SKM-1 treated with dmso at 0.1 percent for 144 hours (cell line): ENCODE data around the gene SIX5.
A peak's percentile ranks its signal among the peaks of the same experiment; 100 is the strongest.
"Not testable (repeated sequence)": the region's sequence is repeated elsewhere in the genome, so short reads cannot be mapped to it uniquely, and the experiment has no call there.

Experiments
- DNase-seq: peaks from one replicate; lab custom pipeline; 2025; ENCODE audit not compliant: unreplicated experiment; lab: John Stamatoyannopoulos, UW

The SIX5 gene

DNA sequence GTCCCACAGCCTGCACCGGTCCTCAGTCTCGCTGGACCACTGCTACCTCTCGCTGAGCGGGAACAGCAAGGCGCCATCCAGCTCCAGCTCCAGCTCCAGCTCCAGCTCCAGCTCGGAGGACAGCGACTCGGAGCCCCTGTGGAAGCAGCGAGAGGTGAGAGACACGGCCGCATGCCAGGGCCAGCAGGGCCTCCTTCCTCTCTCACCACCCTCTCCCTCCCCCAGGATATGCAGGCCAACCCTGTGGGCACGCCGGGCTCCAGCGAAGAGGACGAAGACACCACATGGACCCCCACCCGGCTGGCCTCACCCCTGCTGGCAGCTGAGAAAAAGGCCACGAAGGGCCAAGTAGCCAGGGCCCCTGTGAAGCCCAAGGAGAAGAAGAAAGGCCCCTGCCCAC lies 7.3 kb downstream of the SIX5 start:
- no peak for DNase-seq

DNA sequence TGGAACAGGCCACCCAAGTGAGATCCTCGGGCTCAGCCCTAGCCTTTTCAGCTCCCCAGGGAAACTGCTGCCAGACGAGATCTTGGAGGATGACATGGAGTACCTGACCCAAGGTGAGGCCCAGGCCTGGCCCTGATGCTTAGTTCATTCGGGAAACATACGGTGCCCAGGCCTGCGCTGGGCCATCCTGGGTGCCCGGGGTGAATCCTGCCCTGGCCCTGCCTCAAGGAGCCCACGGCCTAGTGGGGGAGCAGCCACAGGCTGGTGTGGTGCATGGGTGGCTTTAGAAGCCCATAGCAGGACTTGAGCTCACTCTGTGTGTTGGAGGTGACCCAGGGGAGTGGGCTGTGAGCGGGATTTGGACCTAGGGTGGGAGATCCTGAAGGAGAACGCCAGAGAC lies 10.1 kb downstream of the SIX5 start:
- no peak for DNase-seq

DNA sequence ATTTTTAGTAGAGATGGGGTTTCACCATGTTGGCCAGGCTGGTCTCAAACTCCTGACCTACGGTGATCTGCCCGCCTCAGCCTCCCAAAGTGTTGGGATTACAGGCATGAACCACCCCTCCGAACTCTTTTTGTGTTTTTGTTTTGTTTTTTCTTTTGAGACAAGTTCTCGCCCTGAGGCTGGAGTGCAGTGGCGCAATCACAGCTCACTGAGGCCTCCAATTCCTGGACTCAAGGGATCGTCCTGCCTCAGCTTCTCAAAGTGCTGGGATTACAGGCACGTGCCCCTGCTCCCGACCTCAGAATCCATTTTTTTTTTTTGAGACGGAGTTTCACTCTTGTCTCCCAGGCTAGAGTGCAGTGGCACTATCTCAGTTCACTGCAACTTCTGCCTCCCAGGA lies 11.4 kb downstream of the SIX5 start:
- no peak for DNase-seq

DNA sequence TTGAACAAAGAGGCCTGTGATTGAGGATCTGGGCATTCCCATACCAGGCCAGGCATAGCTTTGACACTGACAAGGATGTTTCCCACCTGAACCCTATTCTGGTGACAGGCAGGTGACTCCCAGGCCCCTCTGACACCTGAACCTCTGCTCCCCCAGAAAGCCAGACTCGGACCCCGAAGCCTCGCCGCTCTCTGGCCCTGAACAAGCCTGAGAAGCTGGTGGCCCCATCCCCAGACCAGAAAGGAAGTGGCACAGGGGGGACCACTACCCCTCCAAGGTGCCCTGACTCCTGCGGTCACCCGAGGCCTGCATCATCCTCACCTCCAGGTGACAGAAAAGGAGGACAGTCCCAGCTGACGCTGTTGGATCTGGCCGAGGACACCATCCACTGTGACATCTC lies 14.7 kb downstream of the SIX5 start:
- DNase-seq = no peak

DNA sequence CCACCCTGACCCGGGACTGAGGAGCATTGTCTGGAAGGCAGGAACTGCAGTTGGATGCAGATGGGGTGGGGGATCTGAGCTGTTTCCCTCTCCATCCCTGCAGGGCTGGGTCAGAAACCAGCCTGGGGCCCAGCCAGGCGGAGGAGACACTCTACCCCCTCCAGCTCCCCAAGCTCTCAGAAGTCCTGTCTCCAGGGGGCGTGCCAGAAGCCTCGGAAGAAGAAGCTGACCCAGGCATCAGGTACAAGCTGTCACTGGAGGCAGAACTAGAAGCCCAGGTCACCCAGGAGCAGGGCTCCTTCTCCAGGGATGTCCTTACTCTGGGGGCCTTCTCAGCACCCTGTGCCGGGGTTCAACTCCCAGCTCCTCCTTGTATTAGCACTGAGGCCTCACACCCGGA lies 15.5 kb downstream of the SIX5 start:
- DNase-seq = no peak

DNA sequence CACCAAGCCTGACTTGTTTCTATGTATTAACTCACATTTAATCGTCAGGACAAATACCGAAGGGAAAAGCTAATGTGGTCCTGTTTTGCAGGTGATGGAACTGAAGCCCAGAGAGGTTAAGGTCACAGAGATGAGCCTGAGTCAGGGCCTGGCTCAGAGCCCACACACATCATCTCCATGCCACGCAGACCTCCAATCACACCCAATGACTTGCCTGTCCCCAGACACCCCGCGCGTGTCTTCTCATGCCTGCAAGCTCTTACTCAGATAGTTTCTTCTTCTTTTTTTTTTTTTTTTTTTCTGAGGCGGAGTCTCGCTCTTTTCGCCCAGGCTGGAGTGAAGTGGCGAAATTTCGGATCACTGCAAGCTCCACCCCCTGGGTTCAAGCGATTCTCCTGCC lies 16.4 kb downstream of the SIX5 start:
- DNase-seq = no peak

DNA sequence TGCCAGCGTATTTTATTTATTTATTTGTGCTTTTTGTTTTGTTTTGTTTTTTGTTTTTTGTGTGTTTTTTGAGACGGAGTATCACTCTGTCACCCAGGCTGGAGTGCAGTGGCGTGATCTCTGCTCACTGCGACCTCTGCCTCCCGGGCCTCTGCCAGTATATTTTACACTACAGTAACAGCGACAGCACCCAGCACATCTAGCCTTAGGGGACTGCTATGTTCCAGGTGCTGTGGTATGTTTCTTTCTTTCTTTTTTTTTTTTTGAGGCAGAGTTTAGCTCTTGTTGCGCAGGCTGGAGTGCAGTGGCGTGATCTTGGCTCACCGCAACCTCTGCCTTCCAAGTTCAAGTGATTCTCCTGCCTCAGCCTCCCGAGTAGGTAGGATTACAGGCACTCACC lies 17.6 kb downstream of the SIX5 start:
- DNase-seq = not testable (repeated sequence)

DNA sequence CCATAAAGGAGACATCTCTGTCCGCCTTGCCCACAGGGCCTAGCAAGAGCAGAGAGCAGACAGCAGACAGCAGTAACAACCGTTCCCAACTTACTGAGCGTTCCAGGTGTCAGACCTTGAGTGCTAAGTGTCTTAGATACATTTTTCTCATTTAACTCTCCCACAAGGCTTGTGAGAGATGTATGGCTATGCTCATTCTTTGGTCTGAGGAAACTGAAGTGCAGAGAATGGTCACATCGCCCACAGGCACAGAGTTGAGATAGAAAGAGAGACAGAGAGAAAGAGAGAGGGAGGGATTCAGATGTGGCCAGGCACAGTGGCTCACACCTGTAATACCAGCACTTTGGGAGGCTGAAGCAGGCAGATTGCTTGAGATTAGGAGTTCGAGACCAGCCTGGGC lies 21.5 kb downstream of the SIX5 start:
- DNase-seq = no peak

DNA sequence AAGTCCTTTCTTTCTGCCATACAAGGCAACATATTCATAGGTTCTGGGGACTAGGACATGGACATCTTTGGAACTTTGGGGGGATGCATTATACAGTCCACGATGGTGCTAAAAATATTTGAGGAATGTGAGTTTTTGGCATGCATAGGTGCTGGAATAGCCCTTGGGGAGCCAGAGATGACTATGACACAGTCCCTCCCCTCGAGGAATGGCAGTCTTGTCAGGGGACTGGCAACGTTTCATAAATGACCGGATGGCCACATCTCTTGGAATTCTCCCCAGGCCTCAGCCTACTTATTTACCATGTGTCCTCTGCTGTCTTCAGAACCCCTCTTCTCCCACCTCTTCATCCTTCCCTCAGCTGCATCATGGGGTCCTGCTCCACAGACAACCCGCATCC lies 22.2 kb downstream of the SIX5 start:
- DNase-seq = no peak

DNA sequence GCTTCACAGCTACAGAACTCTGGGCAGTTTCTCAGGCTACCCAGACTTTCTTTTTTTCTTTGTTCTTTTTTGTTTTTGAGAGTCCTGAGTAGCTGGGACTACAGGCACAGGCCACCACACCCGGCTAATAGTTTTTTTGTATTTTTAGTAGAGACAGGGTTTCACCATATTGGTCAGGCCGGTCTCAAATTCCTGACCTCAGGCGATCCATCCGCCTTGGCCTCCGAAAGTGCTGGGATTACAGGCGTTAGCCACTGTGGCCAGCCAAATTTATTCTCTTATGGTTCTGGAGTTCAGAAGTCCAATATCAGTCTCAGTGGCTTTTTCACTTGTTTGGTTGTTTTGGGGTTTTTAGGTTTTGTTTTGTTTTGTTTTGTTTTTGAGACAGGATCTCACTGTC lies 23.4 kb downstream of the SIX5 start:
- DNase-seq = no peak

DNA sequence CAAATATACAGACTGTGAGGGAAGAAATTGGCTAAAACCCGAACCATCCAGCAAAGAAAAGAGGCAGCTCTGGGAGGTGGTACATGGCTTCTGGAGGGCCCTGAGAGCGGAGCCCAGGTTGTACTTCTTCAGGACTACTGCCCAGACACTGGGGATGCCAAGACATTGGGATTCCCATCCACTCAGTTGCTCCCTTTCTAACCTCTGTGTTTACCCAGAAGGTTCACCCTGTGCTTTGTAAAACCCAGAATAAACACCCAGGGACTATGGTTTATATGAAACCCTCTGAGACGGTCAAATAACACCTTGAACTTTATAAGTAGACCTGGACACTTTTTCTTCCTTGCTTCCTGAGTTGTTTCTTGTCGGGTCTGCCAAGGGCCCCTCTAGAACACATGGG lies 26.1 kb downstream of the SIX5 start:
- no peak for DNase-seq

DNA sequence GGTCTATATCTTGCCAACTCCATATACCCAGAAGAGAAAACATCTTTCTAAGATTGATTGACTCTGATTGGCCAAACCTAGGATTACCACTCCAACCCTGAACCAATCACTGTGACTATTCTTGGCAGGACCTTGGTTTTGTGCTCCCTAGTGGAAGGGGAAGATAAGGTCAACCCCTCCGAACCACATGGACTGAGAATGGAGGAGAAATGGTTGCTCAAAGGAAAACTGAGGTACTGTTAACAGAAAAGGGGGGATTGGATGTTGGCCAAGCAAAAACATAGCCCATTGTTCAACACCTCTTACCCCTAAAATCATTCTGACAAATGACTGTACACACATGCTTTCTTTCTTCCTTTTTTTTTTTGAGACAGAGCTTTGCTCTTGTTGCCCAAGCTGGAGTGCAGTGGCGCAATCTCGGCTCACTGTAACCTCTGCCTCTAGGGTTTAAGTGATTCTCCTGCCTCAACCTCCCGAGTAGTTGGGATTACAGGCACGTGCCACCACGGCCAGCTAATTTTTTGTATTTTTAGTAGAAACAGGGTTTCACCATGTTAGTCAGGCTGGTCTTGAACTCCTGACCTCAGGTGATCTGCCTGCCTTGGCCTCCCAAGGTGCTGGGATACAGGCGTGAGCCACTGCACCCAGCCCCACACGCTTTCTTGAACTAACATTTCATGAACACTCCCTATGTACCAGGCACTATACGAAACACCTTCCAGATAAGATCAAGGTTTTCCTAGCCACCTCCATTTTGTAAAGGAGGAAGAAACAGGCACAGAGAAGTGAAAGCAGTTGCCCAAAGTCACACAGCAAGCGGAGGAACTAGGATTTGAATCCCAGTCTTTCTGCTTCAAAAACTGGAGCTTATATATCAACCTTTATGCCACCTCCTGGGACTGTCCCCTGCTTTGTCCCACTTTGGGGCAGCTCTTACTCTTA lies 29.3 kb downstream of the SIX5 start:
- DNase-seq = peak; percentile 15

DNA sequence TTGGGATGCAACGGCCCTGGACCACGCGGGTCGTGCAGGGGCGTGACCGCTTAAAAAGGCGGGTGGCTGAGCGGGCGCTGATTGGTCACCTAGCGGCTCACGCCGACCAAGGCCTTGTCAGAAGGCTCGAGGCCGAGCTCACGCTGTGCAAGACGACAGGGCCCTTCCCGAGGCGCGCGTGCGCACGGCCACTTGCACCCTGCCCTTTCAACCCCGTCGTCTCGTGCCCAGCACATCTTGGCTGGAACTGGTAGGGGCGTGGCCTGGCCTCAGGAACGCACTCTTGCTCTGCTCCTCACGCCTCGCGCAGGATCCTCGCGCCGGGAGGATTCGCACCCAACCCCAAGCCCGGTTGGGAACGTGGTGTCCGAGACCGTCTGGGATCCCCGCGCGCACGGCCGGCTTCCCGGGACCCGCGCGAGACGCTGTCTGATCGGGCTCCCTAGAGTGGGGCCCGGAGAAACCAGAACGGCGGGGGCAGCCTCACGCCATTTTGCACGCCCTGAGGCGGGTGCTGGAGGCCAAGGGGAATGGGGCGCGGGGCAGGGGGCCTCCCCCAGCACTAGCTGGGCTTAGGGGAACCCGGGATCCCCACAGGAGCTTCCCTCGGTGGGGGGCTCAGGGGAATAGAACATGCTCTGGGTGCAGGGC lies 35.8 kb downstream of the SIX5 start, which contains the start of gene MEIOSIN:
Gene MEIOSIN (plus strand): TSS at position 280 of the 651 bp plus-strand sequence. CDS start 1,938 bp downstream, outside the sequence.
- no peak for DNase-seq

DNA sequence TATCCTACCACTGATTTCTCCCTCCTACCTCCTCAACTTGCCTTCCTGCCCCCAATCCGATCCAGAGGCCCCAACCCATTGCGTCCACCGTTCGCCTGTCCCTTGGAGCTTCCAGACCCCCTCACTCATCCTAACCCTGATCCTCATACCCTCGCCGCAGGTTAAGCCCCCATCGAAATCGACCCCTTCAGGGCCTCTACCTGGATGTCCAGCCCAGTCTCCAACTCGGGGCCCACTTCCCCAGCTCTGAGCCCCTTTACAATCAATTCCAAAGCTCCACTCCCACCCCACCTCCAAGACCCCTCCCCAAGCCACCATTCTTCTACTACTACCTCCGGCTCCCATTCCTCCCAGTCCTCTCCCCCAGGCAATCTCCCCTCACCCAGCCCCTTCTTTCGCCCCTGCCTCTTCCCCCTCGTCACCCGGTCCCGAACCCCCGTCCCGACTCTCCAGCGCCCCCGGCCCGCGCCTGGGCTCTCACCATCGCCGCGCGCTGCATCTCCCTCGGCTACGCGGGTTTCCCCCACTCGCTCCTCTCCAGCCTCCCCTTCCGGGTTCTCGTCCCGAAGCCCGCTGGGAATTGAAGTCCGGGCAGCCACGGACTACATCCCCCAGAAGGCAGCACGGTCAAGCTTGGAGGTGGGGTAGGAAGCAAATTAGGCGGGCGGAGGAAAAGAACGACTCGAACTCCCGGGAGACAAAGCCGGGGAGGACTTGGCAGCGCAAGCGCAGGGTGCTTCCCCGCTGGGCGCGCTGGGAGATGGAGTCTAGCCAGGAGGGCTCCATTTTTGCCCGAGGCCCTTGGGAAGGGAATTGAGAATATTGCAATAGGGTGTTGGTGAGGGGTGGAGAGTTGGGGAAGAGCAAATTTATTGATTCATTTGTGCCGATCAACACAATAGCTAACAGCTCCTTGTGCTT lies 38.4 kb downstream of the SIX5 start, which contains the start of gene FBXO46:
Gene FBXO46 (minus strand): TSS at position 529 of the 921 bp plus-strand sequence. CDS start 17,401 bp downstream, outside the sequence.
- DNase-seq = peak; percentile 86

DNA sequence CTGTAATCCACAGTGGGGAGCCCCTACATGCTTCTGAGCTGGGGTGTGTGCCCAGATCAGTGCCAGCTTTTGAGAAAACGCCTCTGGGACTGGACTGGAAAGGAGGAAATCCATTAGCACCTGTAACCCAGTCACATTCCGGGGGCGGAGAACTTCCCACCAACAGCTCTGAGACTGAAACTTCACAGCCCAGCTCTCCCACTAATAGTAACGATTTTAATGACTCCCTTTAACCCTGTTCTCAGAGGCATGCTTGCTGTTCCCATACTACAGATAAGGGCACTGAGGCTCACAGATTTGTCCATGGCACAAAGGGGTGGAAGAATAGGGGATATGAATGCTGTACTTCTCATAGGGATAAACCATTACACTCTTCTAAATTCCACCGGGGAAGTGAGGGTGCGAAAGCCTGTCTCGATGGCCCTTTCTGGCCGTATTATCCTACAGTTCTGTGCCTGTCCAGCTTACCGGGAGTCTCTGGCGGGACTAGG lies 39.2 kb downstream of the SIX5 start:
- no peak for DNase-seq

DNA sequence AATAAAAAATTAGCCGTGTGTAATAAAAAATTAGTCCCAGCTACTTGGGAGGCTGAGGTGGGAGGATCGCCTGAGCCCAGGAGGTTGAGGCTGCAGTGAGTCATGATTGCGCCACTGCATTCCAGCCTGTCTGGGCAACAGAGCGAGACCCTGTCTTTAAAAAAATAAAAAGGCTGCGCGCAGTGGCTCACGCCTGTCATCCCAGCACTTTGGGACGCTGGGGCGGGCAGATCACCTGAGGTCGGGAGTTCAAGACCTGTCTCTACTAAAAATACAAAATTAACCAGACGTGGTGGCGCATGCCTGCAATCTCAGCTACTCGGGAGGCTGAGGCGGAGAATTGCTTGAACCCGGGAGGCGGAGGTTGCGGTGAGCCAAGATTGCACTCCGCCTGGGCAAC lies 40.4 kb downstream of the SIX5 start:
- not testable (repeated sequence) for DNase-seq

DNA sequence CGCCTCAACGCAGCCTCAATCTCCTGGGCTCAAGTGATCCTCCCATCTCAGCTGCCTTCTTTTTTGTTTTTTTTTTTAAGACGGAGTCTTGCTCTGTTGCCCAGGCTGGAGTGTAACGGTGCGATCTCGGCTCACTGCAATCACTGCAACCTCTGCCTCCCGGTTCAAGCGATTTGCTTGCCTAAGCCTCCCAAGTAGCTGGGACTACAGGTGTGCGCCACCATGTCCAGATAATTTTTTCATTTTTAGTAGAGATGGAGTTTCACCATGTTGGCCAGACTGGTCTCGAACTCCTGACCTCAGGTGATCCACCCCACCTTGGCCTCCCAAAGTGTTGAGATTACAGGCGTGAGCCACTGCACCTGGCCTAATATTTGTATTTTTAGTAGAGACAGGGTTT lies 49.0 kb downstream of the SIX5 start:
- not testable (repeated sequence) for DNase-seq

DNA sequence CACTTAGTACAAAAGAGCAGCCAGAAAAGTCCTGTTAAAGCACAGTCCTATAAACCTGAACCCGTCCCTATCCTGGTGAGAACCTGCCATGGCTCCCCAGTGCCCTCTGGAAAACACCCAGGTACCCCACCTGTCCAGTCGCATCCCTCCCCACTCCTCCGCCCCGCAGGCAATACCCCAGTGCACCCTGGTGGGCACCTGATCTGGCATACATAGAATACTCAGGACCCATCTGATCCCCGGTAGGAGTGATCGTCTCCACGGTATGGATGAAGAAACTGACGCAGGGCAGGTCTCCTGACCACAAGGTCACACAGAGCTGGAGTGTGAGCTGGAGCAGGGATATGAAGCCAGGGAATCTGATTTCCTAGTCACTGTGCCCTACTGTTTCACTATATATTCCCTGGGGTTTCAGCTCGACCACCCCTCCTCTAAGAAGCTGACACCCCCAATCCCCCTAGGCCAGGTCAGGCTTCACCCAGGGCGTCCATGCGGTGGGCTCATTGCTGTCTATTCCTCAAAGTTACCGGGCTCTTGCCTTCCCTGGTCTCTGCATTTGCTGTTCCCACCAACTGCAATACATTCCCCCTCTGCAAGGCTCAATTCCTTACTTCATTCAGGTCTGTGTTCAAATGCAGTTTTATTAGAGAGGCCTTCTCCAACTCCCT lies 50.9 kb downstream of the SIX5 start:
- no peak for DNase-seq

DNA sequence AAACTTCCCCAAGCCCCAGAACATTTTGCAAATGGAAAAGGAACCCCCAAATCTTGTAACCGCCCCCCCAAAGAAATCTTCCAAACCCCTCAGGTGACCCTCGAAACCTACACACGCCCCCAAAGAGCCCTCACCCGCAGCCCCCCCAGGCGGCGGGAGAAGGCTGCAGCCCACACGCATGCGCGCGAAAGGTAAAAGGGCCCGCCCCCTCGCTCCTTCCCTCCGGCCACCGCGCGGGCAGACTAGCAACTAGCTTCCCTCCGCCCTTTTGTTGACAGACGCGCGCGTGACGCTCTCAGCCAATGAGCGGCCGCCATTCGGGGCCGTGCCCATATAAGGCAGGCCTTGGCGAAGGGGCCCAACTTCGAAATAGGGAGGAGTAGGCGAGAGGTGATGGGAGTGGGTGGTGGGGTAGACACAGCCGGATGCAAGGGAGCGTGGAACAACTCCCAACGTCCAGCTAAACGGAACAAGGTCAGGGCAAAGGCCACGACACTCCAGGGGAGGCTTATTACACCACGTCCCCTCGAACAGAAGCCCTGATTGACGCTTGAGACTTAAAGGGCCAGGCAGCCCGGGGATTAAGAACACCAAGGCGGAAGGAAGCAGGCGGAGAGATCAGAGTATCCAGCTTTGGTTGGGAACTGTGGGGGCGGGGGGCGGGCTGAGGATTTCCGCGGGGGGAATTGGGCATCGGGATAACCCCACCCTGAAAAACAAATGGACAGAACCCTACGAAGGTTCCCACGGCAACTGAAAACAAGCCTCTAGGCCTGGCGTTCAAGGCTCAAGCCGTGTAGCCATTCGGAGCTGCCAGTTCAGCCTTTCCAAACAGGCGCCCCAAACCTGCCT lies 51.7 kb downstream of the SIX5 start:
- DNase-seq = peak; percentile 91
